ENCODE data around the gene ZBTB2. TPM values are rescaled to one million over a fixed set of nuclear protein-coding genes. Genes with fewer than 3 reads are reported as not detected.

The ZBTB2 gene
- total RNA-seq, 3 donors from 2014 or later (not counting 1 experiment from before 2014, with no cell fraction given), result 27.4 to 36.9 (median 29.9) TPM

DNA sequence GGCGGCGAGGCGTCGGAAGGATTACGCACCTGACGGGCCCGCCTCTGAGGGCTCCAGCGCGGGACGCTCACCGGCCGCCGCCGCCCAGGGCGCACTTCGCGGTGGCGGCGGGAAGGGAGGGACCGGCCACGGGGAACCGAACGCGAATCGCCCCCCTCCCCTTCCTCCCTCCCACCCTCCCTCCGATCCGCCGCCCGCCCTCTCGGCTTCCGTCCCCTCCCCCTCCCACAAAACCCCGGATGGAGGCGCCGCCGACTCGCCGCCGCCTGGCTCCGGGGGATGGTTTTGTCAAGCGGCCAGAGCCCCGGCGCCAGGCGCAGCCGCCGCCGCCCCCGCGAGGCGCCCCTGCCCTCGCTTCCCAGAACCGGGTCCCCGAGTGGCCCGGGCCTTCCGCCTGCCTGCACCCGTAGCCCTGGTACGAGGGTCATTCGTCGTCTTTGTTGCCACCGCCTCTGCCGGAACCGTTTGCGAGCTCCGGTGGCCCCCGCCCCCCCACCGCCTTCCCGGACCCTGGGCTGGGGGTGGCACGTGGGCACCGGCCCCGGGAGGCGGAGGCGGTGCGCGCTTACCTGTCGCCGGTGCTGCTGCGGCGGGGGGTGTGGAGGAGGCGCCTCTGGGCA, 398 bp downstream of the ZBTB2 start:
- peak overlapping the region; percentile 96 for H3K4me3 Mint-ChIP-seq
- peaks cover 3% of the 10 kb centered on the region for H3K36me3 ChIP-seq (ENCODE audit: control insufficient read depth, insufficient read depth, low read length)
- H3K9me3 ChIP-seq (ENCODE audit: control insufficient read depth, insufficient read depth, low read length), result no peaks in the 10 kb centered on the region
- intact Hi-C loops (cut with micrococcal nuclease), result loop anchor here (1.0 kb wide), 2 partner anchors 18 to 61 kb away; partner anchors contain the start of gene RMND1
- H3K27me3 Mint-ChIP-seq (ENCODE audit: low read depth in 2 of 2), result no peaks in the 10 kb centered on the region
- peak overlapping the region; percentile 95 for H3K27ac ChIP-seq (ENCODE audit: low read length)
- peak overlapping the region; percentile 70 for H3K4me3 ChIP-seq (ENCODE audit: low read length)
- peaks cover 50 to 55% of the 10 kb centered on the region in 2 donors for H3K4me1 Mint-ChIP-seq
- H3K27me3 ChIP-seq (ENCODE audit: control insufficient read depth, insufficient read depth, low read length), result no peaks in the 10 kb centered on the region
- WGBS (ENCODE audit: insufficient coverage), result 0% methylated on average over 71 of the region's 78 CpGs
- no peaks in the 10 kb centered on the region for H3K36me3 Mint-ChIP-seq
- H3K27ac Mint-ChIP-seq, result peak overlapping the region; percentile 97 to 99
- H3K9me3 Mint-ChIP-seq, result no peaks in the 10 kb centered on the region
- H3K4me1 ChIP-seq (ENCODE audit: control insufficient read depth, insufficient read depth, low read length), result peaks cover 42% of the 10 kb centered on the region
- peak; percentile 82 to 90 for DNase-seq
- peak in 2 of 3 donors; percentile 7 to 9 for ATAC-seq
- no peak for TF ChIP-seq CTCF (IDR thresholded peaks at IDR 0.05)

GRCh38 chr6:151390276-151390850, 996 bp downstream of the ZBTB2 start:
- Histone ChIP-seq H3K36me3 (ENCODE audit: control insufficient read depth, insufficient read depth, low read length) (peaks cover 3% of the 10 kb centered on the region), H3K9me3 (ENCODE audit: control insufficient read depth, insufficient read depth, low read length) (no peaks in the 10 kb centered on the region), H3K4me1 (ENCODE audit: control insufficient read depth, insufficient read depth, low read length) (peaks cover 36% of the 10 kb centered on the region), H3K4me3 (ENCODE audit: low read length) (peak overlapping the region; percentile 70), H3K27me3 (ENCODE audit: control insufficient read depth, insufficient read depth, low read length) (no peaks in the 10 kb centered on the region), H3K27ac (ENCODE audit: low read length) (peak overlapping the region; percentile 95)
- TF ChIP-seq CTCF (IDR thresholded peaks at IDR 0.05), result no peak
- Mint-ChIP-seq H3K36me3 (no peaks in the 10 kb centered on the region), H3K9me3 (no peaks in the 10 kb centered on the region), H3K27ac (peak overlapping the region; percentile 95 to 99), H3K4me1 (peaks cover 52% of the 10 kb centered on the region in 2 donors), H3K27me3 (ENCODE audit: low read depth in 2 of 2) (no peaks in the 10 kb centered on the region), H3K4me3 (peak overlapping the region; percentile 95)
- intact Hi-C loops (cut with micrococcal nuclease), result loop anchor here (1.0 kb wide), 2 partner anchors 17 to 62 kb away; partner anchors contain the start of gene RMND1
- peak; percentile 74 to 92 (median 75) for ATAC-seq
- DNase-seq, result peak; percentile 96 to 99
- under 1% methylated on average over 79 of the region's 79 CpGs for WGBS (ENCODE audit: insufficient coverage)

DNA sequence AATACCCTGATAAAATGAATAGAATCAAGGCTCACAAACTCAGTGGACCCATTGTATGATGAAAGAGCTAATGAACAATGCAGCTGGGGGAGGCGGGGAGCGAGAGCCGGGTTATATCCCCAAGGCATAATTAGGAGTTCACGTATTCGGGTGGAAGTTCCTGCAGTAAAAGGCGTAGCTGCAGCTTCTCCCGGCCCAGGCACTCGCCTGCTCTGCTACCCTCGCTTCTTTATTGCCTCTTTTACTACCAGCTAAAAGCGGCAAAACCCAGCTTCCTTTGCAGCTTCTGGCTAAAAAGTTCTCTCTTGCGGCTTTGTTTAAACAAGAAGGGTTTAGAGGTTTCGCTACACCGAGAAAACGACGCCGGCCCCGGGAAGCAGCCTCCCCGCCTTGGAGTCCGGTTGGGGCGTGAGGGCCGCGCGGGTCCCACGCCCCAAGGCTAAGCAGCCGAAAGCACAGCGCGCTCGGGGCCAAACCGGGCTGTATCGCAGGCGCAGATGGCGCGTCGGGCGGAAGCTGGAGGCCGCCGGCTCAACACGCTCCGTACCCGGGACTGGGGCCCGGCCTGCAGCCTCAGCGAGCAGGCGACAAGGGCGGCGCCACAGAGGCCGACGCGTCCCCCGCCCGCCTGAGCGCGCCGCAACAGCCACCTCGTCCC, 1.6 kb downstream of the ZBTB2 start:
- DNase-seq, result no peak
- no peaks in the 10 kb centered on the region for H3K9me3 ChIP-seq (ENCODE audit: control insufficient read depth, insufficient read depth, low read length)
- Mint-ChIP-seq H3K9me3 (no peaks in the 10 kb centered on the region), H3K27ac (peak overlapping the region; percentile 95 to 99), H3K36me3 (no peaks in the 10 kb centered on the region), H3K4me3 (peak overlapping the region; percentile 95), H3K4me1 (peaks cover 52% of the 10 kb centered on the region in 2 donors), H3K27me3 (ENCODE audit: low read depth in 2 of 2) (no peaks in the 10 kb centered on the region)
- H3K4me3 ChIP-seq (ENCODE audit: low read length), result peak overlapping the region; percentile 79
- WGBS (ENCODE audit: insufficient coverage), result under 1% methylated on average over 54 of the region's 54 CpGs
- H3K27ac ChIP-seq (ENCODE audit: low read length), result peak overlapping the region; percentile 92
- peaks cover 3% of the 10 kb centered on the region for H3K36me3 ChIP-seq (ENCODE audit: control insufficient read depth, insufficient read depth, low read length)
- ATAC-seq, result peak in 1 of 3 donors; percentile 0
- intact Hi-C loops (cut with micrococcal nuclease), result loop anchor here (1.0 to 10.0 kb wide), 4 partner anchors 9 to 1595 kb away; partner anchors contain the start of genes FBXO5 and RMND1
- H3K27me3 ChIP-seq (ENCODE audit: control insufficient read depth, insufficient read depth, low read length), result no peaks in the 10 kb centered on the region
- no peak for TF ChIP-seq CTCF (IDR thresholded peaks at IDR 0.05)
- H3K4me1 ChIP-seq (ENCODE audit: control insufficient read depth, insufficient read depth, low read length), result peaks cover 34% of the 10 kb centered on the region
